K562 (cell line): ENCODE data around the gene STARD13. TPM values are rescaled to one million over a fixed set of nuclear protein-coding genes. Genes with fewer than 3 reads are reported as not detected.

Source experiments
- ARHGAP35 ChIP-seq: fragments of 450-650 bp; IDR thresholded peaks from 2 replicates; pipeline ENCODE4 v1.6.1; 2018; ENCODE audit not compliant: partially characterized antibody
- CHD7 ChIP-seq: fragments of 200-600 bp; sonication (generic); IDR thresholded peaks from one replicate; pipeline ENCODE4 v1.6.1; 2012; ENCODE audit warnings: mild to moderate bottlenecking, low read depth, low read length, inconsistent platforms
- ESRRA ChIP-seq: fragments of 450-650 bp; IDR thresholded peaks from 2 replicates; pipeline ENCODE4 v1.6.1; 2014; ENCODE audit warnings: low read depth, mild to moderate bottlenecking, moderate library complexity, borderline replicate concordance
- MBD2 ChIP-seq: sonication (generic); IDR thresholded peaks from 2 replicates; pipeline ENCODE4 v1.6.1; 2016; ENCODE audit warnings: low read depth, borderline replicate concordance
- MED1 ChIP-seq: sonication (generic); formaldehyde crosslinking; IDR thresholded peaks from 2 replicates; pipeline ENCODE4 v1.8.1; 2023; ENCODE audit warnings: missing genetic modification reagents, borderline replicate concordance
- THRA ChIP-seq: fragments of 450-650 bp; IDR thresholded peaks from 2 replicates; pipeline ENCODE4 v1.6.1; 2017; ENCODE audit warnings: mild to moderate bottlenecking, moderate library complexity
- ZNF263 ChIP-seq: sonication (generic); formaldehyde crosslinking; IDR thresholded peaks from 2 replicates; pipeline ENCODE4 v1.8.0; 2022; ENCODE audit warnings: mild to moderate bottlenecking, missing genetic modification reagents, borderline replicate concordance
- ZNF639 ChIP-seq, 2 experiments: fragments of 200-800 bp in 1 of 2; sonication (Bioruptor generic) in 1 of 2; sonication (generic) in 1 of 2; formaldehyde crosslinking in 1 of 2; IDR thresholded peaks in 1 of 2; conservative IDR thresholded peaks in 1 of 2; 2 replicates each; pipeline versions ENCODE4 v1.5.0 to v1.6.1; 2016 to 2020; ENCODE audit warnings: missing compliant biosample characterization in 1 of 2, missing genetic modification characterization in 1 of 2, missing genetic modification reagents in 1 of 2
- ZNF695 ChIP-seq: fragments of 450-650 bp; formaldehyde crosslinking; IDR thresholded peaks from 2 replicates; pipeline ENCODE4 v1.4.0; 2020; ENCODE audit warnings: mild to moderate bottlenecking, moderate library complexity
- polyA plus RNA-seq, 8 experiments: library from polyadenylated mRNA; depleted of rRNA in 4 of 8; stranded (reverse) in 5 of 8; unstranded in 3 of 8; fragments of >200 nt; fragmentation: Nextera tagmentation in 2 of 8; fragmentation: Illumina TruSeq in 1 of 8; extraction: Ambion mirVana in 2 of 8; extraction: Trizol in 1 of 8; gene quantifications; 2 replicates each; pipeline versions ENCODE4 v1.2.1 to v1.2.3, GENCODE V29; 2011 to 2014; ENCODE audit warnings: inconsistent platforms in 1 of 8, missing spikeins in 1 of 8
- total RNA-seq, 7 experiments: library from RNA; depleted of rRNA in 6 of 7; stranded (reverse); fragments of >200 nt in 6 of 7; fragmentation: Illumina TruSeq in 2 of 7; extraction: Trizol in 2 of 7; gene quantifications; 2 replicates each; pipeline versions ENCODE4 v1.2.1 to v1.2.3, GENCODE V29; 2011 to 2021; ENCODE audit warnings: low replicate concordance in 1 of 7

The STARD13 gene
- total and polyA plus RNA-seq, 9 of the 15 experiments (the other 6 are each of a cell fraction or from before 2014, with no cell fraction given), result 0.11 TPM; not detected in 8

- TF ChIP-seq CHD7, result no peak
- no peak for TF ChIP-seq ZNF639 (CRISPR knock-in tag; conservative IDR thresholded peaks at IDR 0.05 in 1 of 2, IDR thresholded peaks at IDR 0.05 in 1 of 2)
- TF ChIP-seq MED1 (CRISPR knock-in tag), result no peak
- no peak for TF ChIP-seq MBD2
- no peak for TF ChIP-seq ESRRA
- TF ChIP-seq THRA, result no peak
- TF ChIP-seq ARHGAP35, result no peak
- TF ChIP-seq ZNF695 (CRISPR knock-in tag), result no peak
- TF ChIP-seq ZNF263 (CRISPR knock-in tag), result no peak
Observed at GRCh38 chr13:33193428-33193974, 92.1 kb downstream of the STARD13 start (continued).
